GM23338 (cell line): Measurements from ENCODE around the gene RNLS. TPM values are rescaled to one million over a fixed set of nuclear protein-coding genes. Genes with fewer than 3 reads are reported as not detected.

Experiments
- ATAC-seq: fragments of 200-7000 bp; cut with Tn5 transposase; 3 replicates; pipeline ENCODE4 v1.9.1; 2020
- DNase-seq: peaks from one replicate; pipeline ENCODE4 v3.0.0-alpha.2; 2015; ENCODE audit warnings: low spot score
- H2AFZ ChIP-seq: fragments of 200-600 bp; sonication (generic); 2 replicates; pipeline ENCODE4 v1.8.0; 2016; ENCODE audit warnings: antibody characterized with exemption, mild to moderate bottlenecking, moderate library complexity
- H3F3A ChIP-seq: fragments of 200-600 bp; sonication (generic); replicated peaks from 2 replicates; pipeline ENCODE4 v1.8.0; 2017; ENCODE audit warnings: antibody characterized with exemption, mixed run types, low read depth
- H3K27ac ChIP-seq: fragments of 200-600 bp; sonication (generic); 2 replicates; pipeline ENCODE4 v1.6.1; 2016; ENCODE audit warnings: low read depth
- H3K27me3 ChIP-seq: fragments of 200-600 bp; sonication (generic); 2 replicates; pipeline ENCODE4 v1.8.0; 2016; ENCODE audit warnings: mild to moderate bottlenecking, mixed run types, moderate library complexity; ENCODE audit not compliant: insufficient read depth
- H3K36me3 ChIP-seq: fragments of 200-600 bp; sonication (generic); 2 replicates; pipeline ENCODE4 v1.8.0; 2016; ENCODE audit warnings: mild to moderate bottlenecking; ENCODE audit not compliant: insufficient read depth
- H3K4me1 ChIP-seq: fragments of 200-600 bp; sonication (generic); 2 replicates; pipeline ENCODE4 v1.8.0; 2016; ENCODE audit warnings: mild to moderate bottlenecking, moderate library complexity; ENCODE audit not compliant: insufficient read depth
- H3K4me2 ChIP-seq: fragments of 200-600 bp; sonication (generic); 2 replicates; pipeline ENCODE4 v1.7.1; 2017; ENCODE audit warnings: mixed run types
- H3K4me3 ChIP-seq: fragments of 200-600 bp; sonication (generic); 2 replicates; pipeline ENCODE4 v1.6.1; 2016; ENCODE audit warnings: mixed run types
- H3K79me2 ChIP-seq: fragments of 200-600 bp; sonication (generic); replicated peaks from 2 replicates; pipeline ENCODE4 v1.8.0; 2017; ENCODE audit warnings: mild to moderate bottlenecking; ENCODE audit not compliant: insufficient read depth
- H3K9me2 ChIP-seq: fragments of 200-600 bp; sonication (generic); 2 replicates; pipeline ENCODE4 v1.8.0; 2017; ENCODE audit not compliant: insufficient read depth
- H4K20me1 ChIP-seq: fragments of 200-600 bp; sonication (generic); replicated peaks from 2 replicates; pipeline ENCODE4 v1.8.0; 2017; ENCODE audit warnings: mild to moderate bottlenecking; ENCODE audit not compliant: insufficient read depth
- H3K27ac Mint-ChIP-seq: 2 replicates; pipeline ENCODE4 v1.8.0; 2020; ENCODE audit warnings: inconsistent platforms, mild to moderate bottlenecking, moderate library complexity, mixed read lengths
- H3K27me3 Mint-ChIP-seq: 3 replicates; pipeline ENCODE4 v1.8.0; 2022; ENCODE audit warnings: low read depth, mild to moderate bottlenecking, moderate library complexity, mixed read lengths, inconsistent platforms; ENCODE audit not compliant: insufficient read depth, poor library complexity
- H3K36me3 Mint-ChIP-seq: 3 replicates; pipeline ENCODE4 v1.8.0; 2021; ENCODE audit warnings: low read depth, mild to moderate bottlenecking, inconsistent platforms, moderate library complexity, mixed read lengths
- H3K4me1 Mint-ChIP-seq: 3 replicates; pipeline ENCODE4 v1.8.0; 2020; ENCODE audit warnings: mild to moderate bottlenecking, inconsistent platforms, mixed read lengths
- H3K4me3 Mint-ChIP-seq: 3 replicates; pipeline ENCODE4 v1.8.0; 2021; ENCODE audit warnings: moderate library complexity, mild to moderate bottlenecking, inconsistent platforms, mixed read lengths
- H3K9me3 Mint-ChIP-seq: 3 replicates; pipeline ENCODE4 v1.8.0; 2020; ENCODE audit warnings: moderate library complexity, mild to moderate bottlenecking, inconsistent platforms, mixed read lengths
- POLR2AphosphoS5 ChIP-seq: IDR thresholded peaks from 2 replicates; pipeline ENCODE4 v1.6.1; 2016; ENCODE audit warnings: antibody characterized with exemption, low read depth
- STAT1 ChIP-seq: IDR thresholded peaks from one replicate; pipeline ENCODE4 v1.6.1; 2016; ENCODE audit warnings: antibody characterized with exemption; ENCODE audit not compliant: unreplicated experiment
- ZNF114 ChIP-seq: fragments of 250-450 bp; sonication (Bioruptor Pico); IDR thresholded peaks from 2 replicates; pipeline ENCODE4 v1.5.0; 2020; ENCODE audit warnings: mild to moderate bottlenecking, moderate library complexity
- polyA plus RNA-seq: library from polyadenylated mRNA; unstranded; fragments of >200 nt; fragmentation: Nextera tagmentation; extraction: Ambion mirVana; gene quantifications from 2 replicates; pipeline ENCODE4 v1.2.1, GENCODE V29; 2016
- total RNA-seq: library from RNA; depleted of rRNA; stranded (reverse); fragments of >200 nt; shearing (Covaris generic); gene quantifications from 2 replicates; pipeline ENCODE4 v1.2.3, GENCODE V29; 2014
- TF ChIP-seq, protein P1 (sequence below): IDR thresholded peaks from one replicate; pipeline ENCODE4 v1.6.1; 2018; ENCODE audit warnings: antibody characterized with exemption; ENCODE audit not compliant: unreplicated experiment
- TF ChIP-seq, protein P2 (sequence below): fragments of 250-450 bp; sonication (Bioruptor Pico); IDR thresholded peaks from 2 replicates; pipeline ENCODE4 v1.5.0; 2020; ENCODE audit warnings: mild to moderate bottlenecking, moderate library complexity

The RNLS gene
- total and polyA plus RNA-seq, 2 experiments from 2014 or later: 8.8 to 15.2 TPM

DNA sequence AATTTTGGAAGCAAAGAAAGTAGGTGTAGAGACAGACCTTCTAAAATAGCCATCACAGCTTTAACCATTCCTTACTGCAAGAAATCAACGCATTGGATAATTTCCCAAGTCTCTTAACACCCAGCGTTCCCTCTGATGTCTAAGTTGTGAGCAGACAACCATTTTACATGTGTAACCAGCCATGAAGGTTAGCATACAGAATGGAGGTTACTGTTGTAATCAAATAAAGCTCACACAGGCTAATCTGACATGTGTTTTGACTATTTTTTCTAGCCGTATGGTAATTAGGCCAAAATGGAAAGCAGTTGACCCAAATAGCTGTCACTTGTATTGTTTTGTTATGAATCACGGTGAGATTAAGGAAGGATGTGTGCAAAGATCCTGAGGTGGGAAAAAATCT, 336.4 kb downstream of the RNLS start:
- H3K9me3 Mint-ChIP-seq: no peaks in the 10 kb centered on the region
- DNase-seq: no peak
- no peak overlapping the region for H3K27ac Mint-ChIP-seq
- peaks cover 2% of the 10 kb centered on the region; the same call in 1 of the 3 replicates for H3K4me1 Mint-ChIP-seq
- Histone ChIP-seq H3K36me3 (no peaks in the 10 kb centered on the region), H3K27me3 (no peaks in the 10 kb centered on the region), H3K4me3 (no peak overlapping the region), H3K4me2 (no peak overlapping the region), H3K9me2 (no peaks in the 10 kb centered on the region), H3K79me2 (no peaks in the 10 kb centered on the region), H2AFZ (no peak overlapping the region), H3K4me1 (no peaks in the 10 kb centered on the region), H4K20me1 (no peaks in the 10 kb centered on the region), H3F3A (no peaks in the 10 kb centered on the region), H3K27ac (no peak overlapping the region)
- no peaks in the 10 kb centered on the region for H3K36me3 Mint-ChIP-seq
- H3K27me3 Mint-ChIP-seq: no peaks in the 10 kb centered on the region
- H3K4me3 Mint-ChIP-seq: no peak overlapping the region
- no peak for TF ChIP-seq STAT1
- no peak for TF ChIP-seq ZNF114
- TF ChIP-seq, protein P1, sequence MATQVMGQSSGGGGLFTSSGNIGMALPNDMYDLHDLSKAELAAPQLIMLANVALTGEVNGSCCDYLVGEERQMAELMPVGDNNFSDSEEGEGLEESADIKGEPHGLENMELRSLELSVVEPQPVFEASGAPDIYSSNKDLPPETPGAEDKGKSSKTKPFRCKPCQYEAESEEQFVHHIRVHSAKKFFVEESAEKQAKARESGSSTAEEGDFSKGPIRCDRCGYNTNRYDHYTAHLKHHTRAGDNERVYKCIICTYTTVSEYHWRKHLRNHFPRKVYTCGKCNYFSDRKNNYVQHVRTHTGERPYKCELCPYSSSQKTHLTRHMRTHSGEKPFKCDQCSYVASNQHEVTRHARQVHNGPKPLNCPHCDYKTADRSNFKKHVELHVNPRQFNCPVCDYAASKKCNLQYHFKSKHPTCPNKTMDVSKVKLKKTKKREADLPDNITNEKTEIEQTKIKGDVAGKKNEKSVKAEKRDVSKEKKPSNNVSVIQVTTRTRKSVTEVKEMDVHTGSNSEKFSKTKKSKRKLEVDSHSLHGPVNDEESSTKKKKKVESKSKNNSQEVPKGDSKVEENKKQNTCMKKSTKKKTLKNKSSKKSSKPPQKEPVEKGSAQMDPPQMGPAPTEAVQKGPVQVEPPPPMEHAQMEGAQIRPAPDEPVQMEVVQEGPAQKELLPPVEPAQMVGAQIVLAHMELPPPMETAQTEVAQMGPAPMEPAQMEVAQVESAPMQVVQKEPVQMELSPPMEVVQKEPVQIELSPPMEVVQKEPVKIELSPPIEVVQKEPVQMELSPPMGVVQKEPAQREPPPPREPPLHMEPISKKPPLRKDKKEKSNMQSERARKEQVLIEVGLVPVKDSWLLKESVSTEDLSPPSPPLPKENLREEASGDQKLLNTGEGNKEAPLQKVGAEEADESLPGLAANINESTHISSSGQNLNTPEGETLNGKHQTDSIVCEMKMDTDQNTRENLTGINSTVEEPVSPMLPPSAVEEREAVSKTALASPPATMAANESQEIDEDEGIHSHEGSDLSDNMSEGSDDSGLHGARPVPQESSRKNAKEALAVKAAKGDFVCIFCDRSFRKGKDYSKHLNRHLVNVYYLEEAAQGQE: no peak
- TF ChIP-seq POLR2AphosphoS5: no peak
- TF ChIP-seq, protein P2, sequence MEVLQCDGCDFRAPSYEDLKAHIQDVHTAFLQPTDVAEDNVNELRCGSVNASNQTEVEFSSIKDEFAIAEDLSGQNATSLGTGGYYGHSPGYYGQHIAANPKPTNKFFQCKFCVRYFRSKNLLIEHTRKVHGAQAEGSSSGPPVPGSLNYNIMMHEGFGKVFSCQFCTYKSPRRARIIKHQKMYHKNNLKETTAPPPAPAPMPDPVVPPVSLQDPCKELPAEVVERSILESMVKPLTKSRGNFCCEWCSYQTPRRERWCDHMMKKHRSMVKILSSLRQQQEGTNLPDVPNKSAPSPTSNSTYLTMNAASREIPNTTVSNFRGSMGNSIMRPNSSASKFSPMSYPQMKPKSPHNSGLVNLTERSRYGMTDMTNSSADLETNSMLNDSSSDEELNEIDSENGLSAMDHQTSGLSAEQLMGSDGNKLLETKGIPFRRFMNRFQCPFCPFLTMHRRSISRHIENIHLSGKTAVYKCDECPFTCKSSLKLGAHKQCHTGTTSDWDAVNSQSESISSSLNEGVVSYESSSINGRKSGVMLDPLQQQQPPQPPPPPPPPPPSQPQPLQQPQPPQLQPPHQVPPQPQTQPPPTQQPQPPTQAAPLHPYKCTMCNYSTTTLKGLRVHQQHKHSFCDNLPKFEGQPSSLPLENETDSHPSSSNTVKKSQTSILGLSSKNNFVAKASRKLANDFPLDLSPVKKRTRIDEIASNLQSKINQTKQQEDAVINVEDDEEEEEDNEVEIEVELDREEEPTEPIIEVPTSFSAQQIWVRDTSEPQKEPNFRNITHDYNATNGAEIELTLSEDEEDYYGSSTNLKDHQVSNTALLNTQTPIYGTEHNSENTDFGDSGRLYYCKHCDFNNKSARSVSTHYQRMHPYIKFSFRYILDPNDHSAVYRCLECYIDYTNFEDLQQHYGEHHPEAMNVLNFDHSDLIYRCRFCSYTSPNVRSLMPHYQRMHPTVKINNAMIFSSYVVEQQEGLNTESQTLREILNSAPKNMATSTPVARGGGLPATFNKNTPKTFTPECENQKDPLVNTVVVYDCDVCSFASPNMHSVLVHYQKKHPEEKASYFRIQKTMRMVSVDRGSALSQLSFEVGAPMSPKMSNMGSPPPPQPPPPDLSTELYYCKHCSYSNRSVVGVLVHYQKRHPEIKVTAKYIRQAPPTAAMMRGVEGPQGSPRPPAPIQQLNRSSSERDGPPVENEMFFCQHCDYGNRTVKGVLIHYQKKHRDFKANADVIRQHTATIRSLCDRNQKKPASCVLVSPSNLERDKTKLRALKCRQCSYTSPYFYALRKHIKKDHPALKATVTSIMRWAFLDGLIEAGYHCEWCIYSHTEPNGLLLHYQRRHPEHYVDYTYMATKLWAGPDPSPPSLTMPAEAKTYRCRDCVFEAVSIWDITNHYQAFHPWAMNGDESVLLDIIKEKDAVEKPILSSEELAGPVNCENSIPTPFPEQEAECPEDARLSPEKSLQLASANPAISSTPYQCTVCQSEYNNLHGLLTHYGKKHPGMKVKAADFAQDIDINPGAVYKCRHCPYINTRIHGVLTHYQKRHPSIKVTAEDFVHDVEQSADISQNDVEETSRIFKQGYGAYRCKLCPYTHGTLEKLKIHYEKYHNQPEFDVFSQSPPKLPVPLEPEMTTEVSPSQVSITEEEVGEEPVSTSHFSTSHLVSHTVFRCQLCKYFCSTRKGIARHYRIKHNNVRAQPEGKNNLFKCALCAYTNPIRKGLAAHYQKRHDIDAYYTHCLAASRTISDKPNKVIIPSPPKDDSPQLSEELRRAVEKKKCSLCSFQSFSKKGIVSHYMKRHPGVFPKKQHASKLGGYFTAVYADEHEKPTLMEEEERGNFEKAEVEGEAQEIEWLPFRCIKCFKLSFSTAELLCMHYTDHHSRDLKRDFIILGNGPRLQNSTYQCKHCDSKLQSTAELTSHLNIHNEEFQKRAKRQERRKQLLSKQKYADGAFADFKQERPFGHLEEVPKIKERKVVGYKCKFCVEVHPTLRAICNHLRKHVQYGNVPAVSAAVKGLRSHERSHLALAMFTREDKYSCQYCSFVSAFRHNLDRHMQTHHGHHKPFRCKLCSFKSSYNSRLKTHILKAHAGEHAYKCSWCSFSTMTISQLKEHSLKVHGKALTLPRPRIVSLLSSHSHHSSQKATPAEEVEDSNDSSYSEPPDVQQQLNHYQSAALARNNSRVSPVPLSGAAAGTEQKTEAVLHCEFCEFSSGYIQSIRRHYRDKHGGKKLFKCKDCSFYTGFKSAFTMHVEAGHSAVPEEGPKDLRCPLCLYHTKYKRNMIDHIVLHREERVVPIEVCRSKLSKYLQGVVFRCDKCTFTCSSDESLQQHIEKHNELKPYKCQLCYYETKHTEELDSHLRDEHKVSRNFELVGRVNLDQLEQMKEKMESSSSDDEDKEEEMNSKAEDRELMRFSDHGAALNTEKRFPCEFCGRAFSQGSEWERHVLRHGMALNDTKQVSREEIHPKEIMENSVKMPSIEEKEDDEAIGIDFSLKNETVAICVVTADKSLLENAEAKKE (CRISPR knock-in tag): no peak
- no peak for ATAC-seq
